GM12872 (cell line): ENCODE results near the gene B3GLCT.

ENCODE experiments used
- CTCF ChIP-seq: IDR thresholded peaks from 3 replicates; pipeline ENCODE4 v1.5.1; 2011; ENCODE audit warnings: low read depth, mild to moderate bottlenecking, low read length, moderate library complexity; ENCODE audit not compliant: insufficient read depth

B3GLCT gene

GRCh38 chr13:31321457-31321856 lies 121.7 kb downstream of the B3GLCT start:
- no peak for TF ChIP-seq CTCF

GRCh38 chr13:31322026-31322425 lies 122.3 kb downstream of the B3GLCT start:
- no peak for TF ChIP-seq CTCF

GRCh38 chr13:31322702-31323405 lies 123.1 kb downstream of the B3GLCT start:
- TF ChIP-seq CTCF = no peak

- TF ChIP-seq CTCF = no peak
These were observed 127.5 kb downstream of the B3GLCT start for GRCh38 chr13:31327182-31327860.

GRCh38 chr13:31328549-31329235 lies 128.9 kb downstream of the B3GLCT start:
- no peak for TF ChIP-seq CTCF

- TF ChIP-seq CTCF = no peak
These were observed 130.5 kb downstream of the B3GLCT start for GRCh38 chr13:31330236-31330635.

- TF ChIP-seq CTCF = no peak
These were observed 131.3 kb downstream of the B3GLCT start for GRCh38 chr13:31331068-31331467.
